H1 (cell line): Measurements from ENCODE around the gene KCTD16. TPM values are rescaled to one million over a fixed set of nuclear protein-coding genes. Genes with fewer than 3 reads are reported as not detected.

Experiments used
- BCL11A ChIP-seq, 2 experiments: IDR thresholded peaks; one replicate each; pipeline ENCODE4 v1.6.1; 2011; ENCODE audit warnings: low read depth in 2 of 2, low read length in 2 of 2, mild to moderate bottlenecking in 2 of 2
- CHD7 ChIP-seq: fragments of 300-600 bp; sonication (generic); IDR thresholded peaks from 2 replicates; pipeline ENCODE4 v1.7.1; 2012; ENCODE audit warnings: low read length, moderate library complexity, mild to moderate bottlenecking, inconsistent platforms; ENCODE audit not compliant: insufficient replicate concordance
- RAD21 ChIP-seq, 2 experiments: IDR thresholded peaks in 1 of 2; conservative IDR thresholded peaks in 1 of 2; 2 replicates each; pipeline ENCODE4 v1.6.1; 2011; ENCODE audit warnings: low read depth in 2 of 2, low read length in 2 of 2, improper control_type of control experiment in 1 of 2, inconsistent platforms in 1 of 2, mild to moderate bottlenecking in 1 of 2, moderate library complexity in 1 of 2
- SAP30 ChIP-seq: fragments of 300-600 bp; sonication (generic); IDR thresholded peaks from 2 replicates; pipeline ENCODE4 v1.7.1; 2012; ENCODE audit warnings: low read length, moderate library complexity, mild to moderate bottlenecking, inconsistent platforms; ENCODE audit not compliant: insufficient read depth, insufficient replicate concordance
- SP4 ChIP-seq: IDR thresholded peaks from 2 replicates; pipeline ENCODE4 v1.6.1; 2012; ENCODE audit warnings: low read length, inconsistent platforms
- TAF1 ChIP-seq: IDR thresholded peaks from 2 replicates; pipeline ENCODE4 v1.6.1; 2011; ENCODE audit warnings: mild to moderate bottlenecking, low read depth, low read length
- polyA plus RNA-seq, 7 experiments: library from polyadenylated mRNA; depleted of rRNA in 3 of 7; stranded (reverse) in 5 of 7; unstranded in 2 of 7; fragments of >200 nt in 5 of 7; fragments of 200-250 nt in 2 of 7; gene quantifications; 1 replicate in 5 of 7; 2 replicates in 1 of 7; 4 replicates in 1 of 7; pipeline versions ENCODE4 v1.2.1 to v1.2.3, GENCODE V29; 2011 to 2013; ENCODE audit warnings: missing spikeins in 2 of 7, mixed read lengths in 2 of 7
- total RNA-seq: library from RNA; stranded (reverse); fragmentation: NEBNext Ultra II Directional; extraction: Animal tissue kit (Norgen Biotek cat#: 25700); gene quantifications from 2 replicates; pipeline ENCODE4 v1.2.1, GENCODE V29; 2021

The KCTD16 gene
- total and polyA plus RNA-seq, 2 of the 8 experiments (the other 6 are each of a cell fraction or from before 2014, with no cell fraction given) = 0.03 to 0.24 TPM

- TF ChIP-seq CHD7 (no peak), TAF1 (no peak), SAP30 (no peak), BCL11A (IDR thresholded peaks at IDR 0.05; ENCODE audit: low read depth in 2 of 2, low read length in 2 of 2) (no peak), SP4 (no peak), RAD21 (IDR thresholded peaks at IDR 0.05 in 1 of 2, conservative IDR thresholded peaks at IDR 0.05 in 1 of 2; ENCODE audit: low read depth in 2 of 2, low read length in 2 of 2) (no peak)
- TF ChIP-seq, all 59 proteins: peak for 0
These were observed 291.9 kb downstream of the KCTD16 start (continued) for GRCh38 chr5:144462577-144462976.
